C4-2B (cell line): ENCODE measurements around the gene AP1S1.
"Not testable (repeated sequence)": the region's sequence is repeated elsewhere in the genome, so short reads cannot be mapped to it uniquely, and the experiment has no call there.

Experiments
- H3K27ac ChIP-seq: fragments of 450-650 bp; 2 replicates; pipeline ENCODE4 v1.5.1; 2017
- CTCF ChIP-seq: fragments of 450-650 bp; conservative IDR thresholded peaks from 2 replicates; pipeline ENCODE4 v1.5.1; 2017; ENCODE audit warnings: mild to moderate bottlenecking
- ZFX ChIP-seq: fragments of 450-650 bp; IDR thresholded peaks from 2 replicates; pipeline ENCODE4 v1.6.1; 2017

Gene AP1S1

GRCh38 chr7:101126651-101127459 is 27.4 kb upstream of the AP1S1 start, which contains the start of gene SERPINE1:
TSS of gene SERPINE1 (plus strand) at chr7:101127104. CDS start at chr7:101128394, 1,290 bp downstream.
- no peak within 1 kb of the TSS for H3K27ac ChIP-seq
- no peak for TF ChIP-seq ZFX
- TF ChIP-seq CTCF: no peak

GRCh38 chr7:101127460-101128039 is 26.7 kb upstream of the AP1S1 start:
- H3K27ac ChIP-seq: no peak overlapping the region
- TF ChIP-seq ZFX (no peak), CTCF (no peak)

GRCh38 chr7:101128040-101128834 is 26.0 kb upstream of the AP1S1 start:
- TF ChIP-seq CTCF (no peak), ZFX (no peak)
- H3K27ac ChIP-seq: no peak overlapping the region

GRCh38 chr7:101129603-101130117 is 24.6 kb upstream of the AP1S1 start:
- TF ChIP-seq ZFX (no peak), CTCF (no peak)
- H3K27ac ChIP-seq: no peak overlapping the region

GRCh38 chr7:101132626-101133600 is 21.4 kb upstream of the AP1S1 start:
- not testable (repeated sequence) for H3K27ac ChIP-seq

- no peak overlapping the region for H3K27ac ChIP-seq
- TF ChIP-seq CTCF (no peak), ZFX (no peak)
These were observed 20.5 kb upstream of the AP1S1 start for GRCh38 chr7:101133621-101134398.
